GM08714 (cell line): Measurements from ENCODE around the gene NPAS4.
"Not testable (repeated sequence)": the region's sequence is repeated elsewhere in the genome, so short reads cannot be mapped to it uniquely, and the experiment has no call there.

Source experiments
- H3K4me3 ChIP-seq: fragments of 200-500 bp; sonication (Bioruptor generic); 2 replicates; pipeline ENCODE4 v1.5.1; 2014; ENCODE audit warnings: mild to moderate bottlenecking, low read length, inconsistent platforms
- ZNF274 ChIP-seq: IDR thresholded peaks from 2 replicates; pipeline ENCODE4 v1.6.1; 2012; ENCODE audit warnings: mild to moderate bottlenecking, low read depth, low read length

NPAS4 gene

DNA sequence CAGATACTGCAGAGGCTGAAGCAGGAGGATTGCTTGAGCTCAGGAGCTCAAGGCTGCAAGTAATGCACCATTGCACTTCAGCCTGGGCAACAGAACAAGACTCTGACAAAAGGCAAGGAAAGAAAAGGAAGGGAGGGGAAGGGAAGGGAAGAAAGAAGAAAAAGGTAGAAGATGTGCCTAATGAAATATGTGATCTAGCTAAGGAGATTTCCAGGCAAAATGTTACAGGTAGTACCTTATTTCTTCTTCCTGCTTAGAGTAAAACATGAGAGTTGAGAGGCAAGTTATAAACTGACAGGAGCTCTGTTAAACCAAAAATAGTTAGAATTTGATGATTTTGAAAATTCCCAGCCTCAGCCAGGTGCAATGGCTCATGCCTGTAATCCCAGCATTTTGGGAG, 41.2 kb downstream of the NPAS4 start:
- no peak overlapping the region for H3K4me3 ChIP-seq
- TF ChIP-seq ZNF274 = no peak

DNA sequence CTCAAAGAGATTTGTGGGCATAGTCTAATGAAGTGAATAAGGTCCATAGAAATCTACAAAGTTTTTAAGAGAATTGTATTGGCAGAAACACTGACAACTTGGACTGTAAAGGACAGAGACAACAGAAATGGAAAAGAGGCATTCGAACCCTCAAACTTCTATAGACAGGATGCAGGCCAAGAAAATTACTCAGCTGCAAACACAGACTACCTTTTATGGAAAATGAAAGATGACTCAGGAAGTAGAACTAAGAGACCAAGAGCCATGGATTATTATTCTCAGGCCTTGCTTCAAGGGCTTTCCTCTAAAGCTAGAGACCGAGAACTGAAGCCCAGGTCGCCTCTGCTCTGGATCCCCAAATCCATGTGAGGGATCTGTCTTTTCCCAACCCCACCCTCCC, 42.1 kb downstream of the NPAS4 start:
- TF ChIP-seq ZNF274 = no peak
- H3K4me3 ChIP-seq = no peak overlapping the region

DNA sequence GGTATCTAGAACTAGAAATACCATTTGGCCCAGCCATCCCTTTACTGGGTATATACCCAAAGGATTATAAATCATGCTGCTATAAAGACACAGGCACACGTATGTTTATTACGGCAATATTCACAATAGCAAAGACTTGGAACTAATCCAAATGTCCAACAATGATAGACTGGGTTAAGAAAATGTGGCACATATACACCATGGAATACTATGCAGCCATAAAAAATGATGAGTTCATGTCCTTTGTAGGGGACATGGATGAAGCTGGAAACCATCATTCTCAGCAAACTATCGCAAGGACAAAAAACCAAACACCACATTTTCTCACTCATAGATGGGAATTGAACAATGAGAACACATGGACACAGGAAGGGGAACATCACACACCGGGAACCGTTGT, 43.3 kb downstream of the NPAS4 start:
- not testable (repeated sequence) for H3K4me3 ChIP-seq

DNA sequence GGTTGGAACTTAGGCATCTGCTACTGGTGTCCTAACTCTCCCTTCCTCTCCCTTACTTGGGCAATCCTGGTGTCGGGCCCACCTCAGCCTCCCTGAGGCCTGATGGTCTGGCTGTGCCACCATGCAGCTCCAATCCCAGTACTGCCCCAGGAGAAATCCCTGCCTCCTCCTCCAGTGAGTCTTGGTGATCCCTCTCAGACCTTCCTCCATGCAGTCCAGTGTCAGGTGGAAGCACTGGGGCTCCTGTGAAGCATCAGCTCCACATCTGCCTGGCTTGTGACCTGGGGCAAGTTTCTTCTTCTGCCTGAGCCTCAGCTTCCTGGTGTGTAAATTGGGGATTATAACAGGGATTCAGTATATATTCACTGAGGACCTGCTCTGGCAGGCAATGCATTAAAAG, 44.1 kb downstream of the NPAS4 start:
- TF ChIP-seq ZNF274 = no peak
- no peak overlapping the region for H3K4me3 ChIP-seq

DNA sequence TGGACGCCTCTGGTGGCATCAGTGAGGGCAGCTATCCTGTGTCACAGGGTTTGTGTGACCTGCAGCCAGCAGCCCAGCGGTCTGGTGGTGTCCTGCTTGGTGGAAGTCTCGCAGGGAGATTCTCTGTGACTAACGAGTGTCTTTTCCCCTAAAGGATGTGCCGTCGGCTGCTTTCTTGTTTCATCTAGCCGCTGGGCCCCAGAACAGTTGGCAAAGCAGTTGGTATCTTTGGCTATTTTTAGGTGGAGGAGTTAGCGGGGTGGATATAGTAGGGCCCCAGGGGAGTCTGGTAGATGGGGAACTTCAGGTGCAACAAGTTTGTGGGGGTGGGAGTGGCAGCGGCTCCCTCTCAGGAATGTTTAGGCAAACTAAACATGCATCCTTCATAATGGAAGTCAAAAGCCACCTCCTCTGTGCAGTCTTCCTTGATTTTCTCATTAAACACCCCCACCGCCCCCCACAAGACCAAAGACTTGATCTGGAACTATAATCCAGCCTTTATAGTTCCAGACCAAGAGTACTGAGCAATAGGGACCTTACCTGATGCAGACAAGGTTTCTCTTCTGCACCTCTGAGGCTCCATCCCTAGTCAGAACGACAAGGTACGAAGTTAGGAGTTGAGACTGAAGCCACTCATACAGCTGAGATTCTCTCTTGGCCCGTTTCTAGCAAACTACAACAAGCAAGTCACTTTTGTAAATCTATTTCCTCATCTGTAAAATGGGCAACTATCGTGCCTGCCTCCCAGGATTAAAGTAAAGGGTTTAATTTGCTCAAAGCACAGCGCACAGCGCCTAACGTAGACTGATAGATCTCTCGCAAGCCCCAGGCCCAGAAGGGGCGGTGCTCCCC, 44.8 kb downstream of the NPAS4 start:
- no peak overlapping the region; the same call in 1 of the 2 replicates for H3K4me3 ChIP-seq
- TF ChIP-seq ZNF274 = no peak

DNA sequence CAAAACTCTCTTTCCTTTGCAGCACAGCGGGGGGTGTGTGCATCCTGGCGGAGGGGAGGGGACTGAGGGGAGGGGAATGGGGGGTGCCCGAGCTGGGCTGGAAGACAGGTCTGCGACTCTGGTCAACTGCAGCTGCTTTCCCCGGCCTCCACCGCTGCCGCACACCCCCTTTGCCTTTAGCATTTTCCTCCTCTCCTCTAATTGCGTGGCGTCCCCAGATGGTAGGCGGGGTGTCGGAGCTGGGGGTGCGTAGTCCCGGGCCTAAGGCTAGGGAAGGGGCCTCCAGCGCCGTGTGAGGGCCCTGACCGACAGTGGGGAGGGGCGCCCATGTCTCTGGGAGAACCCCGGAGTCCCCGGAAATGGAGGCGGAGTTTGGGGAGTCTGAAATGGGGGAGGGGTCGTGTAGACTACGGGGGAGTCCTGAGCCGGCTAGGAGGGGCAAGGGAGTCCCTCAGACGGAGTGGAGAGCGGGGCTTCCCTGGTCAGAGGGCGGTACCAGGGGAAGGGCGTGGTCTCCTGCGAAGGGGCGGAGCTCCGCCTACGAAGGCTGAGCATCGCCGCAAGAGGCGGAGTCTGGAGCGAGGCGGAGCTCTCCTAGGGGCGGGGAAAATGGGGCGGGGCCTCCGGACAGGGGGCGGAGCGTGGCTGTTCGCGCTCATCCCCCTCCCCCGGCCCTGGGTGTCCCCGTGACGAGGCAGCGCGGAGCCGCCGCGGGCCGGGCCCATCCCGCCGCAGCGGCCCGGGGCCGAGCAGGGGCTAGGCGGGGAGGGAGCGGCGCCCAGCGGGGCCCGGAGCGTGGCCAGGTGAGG, 45.6 kb downstream of the NPAS4 start, which contains the start of gene PELI3:
PELI3 (plus strand) TSS at position 681 of the 809 bp plus-strand sequence. CDS start 1,224 bp downstream, outside the sequence.
- no peak for TF ChIP-seq ZNF274
- peak within 1 kb of the TSS; percentile 64; the same call in 1 of the 2 replicates for H3K4me3 ChIP-seq

DNA sequence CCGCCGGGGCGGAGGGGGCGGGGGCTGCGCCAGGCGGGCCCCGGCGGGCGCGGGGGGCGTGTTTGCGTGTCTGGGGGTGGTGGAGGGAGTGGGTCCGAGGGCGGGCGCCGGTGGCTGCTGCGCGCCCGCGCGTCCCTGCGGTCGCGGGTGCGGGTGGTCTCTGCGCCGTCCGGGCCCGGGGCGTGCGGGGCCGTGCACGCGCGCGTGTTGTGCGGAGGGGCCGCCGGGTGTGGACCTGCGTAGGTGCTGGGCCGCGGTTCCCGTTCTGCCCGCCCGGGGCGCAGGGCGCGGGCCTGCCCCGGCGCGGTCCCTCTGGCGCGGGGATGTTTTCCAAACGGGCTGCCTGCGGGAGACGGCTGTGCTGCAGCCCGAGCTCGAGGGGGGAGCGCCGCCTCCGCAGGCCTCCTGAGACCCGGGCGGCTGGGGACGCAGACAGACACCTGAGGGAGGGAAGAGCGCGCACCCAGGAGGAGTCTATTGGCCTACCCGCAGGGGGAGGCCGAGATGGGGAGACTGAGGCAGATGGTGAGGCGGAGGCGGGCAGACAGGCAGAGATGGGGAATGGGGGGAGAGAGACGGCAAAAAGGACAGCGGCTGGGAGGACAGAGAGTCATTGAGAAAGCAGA, 46.3 kb downstream of the NPAS4 start:
- TF ChIP-seq ZNF274 = no peak
- H3K4me3 ChIP-seq = peak overlapping the region; percentile 64; the same call in 1 of the 2 replicates

DNA sequence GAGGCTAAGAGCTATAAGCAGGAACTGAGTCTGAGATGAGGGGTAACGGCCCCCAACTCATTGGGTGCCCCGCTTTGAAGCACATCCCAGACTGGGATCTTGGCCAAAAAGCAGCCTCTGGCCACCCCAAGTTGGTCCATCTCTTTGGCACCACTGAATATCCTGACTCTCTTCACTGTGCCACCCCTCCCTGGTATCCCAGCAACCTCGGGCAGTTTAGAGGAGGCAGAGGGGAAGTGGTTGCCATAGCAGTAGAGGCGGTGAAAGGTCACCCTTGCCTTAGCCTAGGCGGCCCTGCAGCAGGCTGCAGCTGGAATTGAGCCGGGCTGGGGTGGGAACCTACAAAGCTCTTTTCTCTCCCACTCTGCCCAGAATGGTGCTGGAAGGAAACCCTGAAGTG, 46.9 kb downstream of the NPAS4 start:
- no peak for TF ChIP-seq ZNF274
- H3K4me3 ChIP-seq = peak overlapping the region; percentile 64; the same call in 1 of the 2 replicates

DNA sequence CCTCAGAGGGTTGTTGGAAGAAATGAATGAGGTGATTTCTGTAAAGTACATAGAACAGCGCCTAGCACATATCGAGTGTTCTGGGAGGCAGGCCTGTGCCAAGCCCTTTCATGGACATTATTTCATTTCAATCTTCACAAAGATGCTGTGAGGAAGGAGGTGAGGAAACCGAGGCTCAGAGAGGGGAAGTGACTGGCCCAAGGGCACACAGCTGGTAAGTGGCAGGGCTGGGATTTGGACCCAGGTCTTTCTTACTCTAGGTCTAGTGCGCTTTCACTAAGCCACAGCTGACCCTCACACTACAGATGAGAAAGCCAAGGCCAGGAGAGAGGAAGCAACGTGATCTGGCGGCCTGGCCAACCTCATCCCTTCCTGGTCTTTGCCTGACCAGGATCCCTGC, 47.9 kb downstream of the NPAS4 start:
- H3K4me3 ChIP-seq = no peak overlapping the region
- TF ChIP-seq ZNF274 = no peak

DNA sequence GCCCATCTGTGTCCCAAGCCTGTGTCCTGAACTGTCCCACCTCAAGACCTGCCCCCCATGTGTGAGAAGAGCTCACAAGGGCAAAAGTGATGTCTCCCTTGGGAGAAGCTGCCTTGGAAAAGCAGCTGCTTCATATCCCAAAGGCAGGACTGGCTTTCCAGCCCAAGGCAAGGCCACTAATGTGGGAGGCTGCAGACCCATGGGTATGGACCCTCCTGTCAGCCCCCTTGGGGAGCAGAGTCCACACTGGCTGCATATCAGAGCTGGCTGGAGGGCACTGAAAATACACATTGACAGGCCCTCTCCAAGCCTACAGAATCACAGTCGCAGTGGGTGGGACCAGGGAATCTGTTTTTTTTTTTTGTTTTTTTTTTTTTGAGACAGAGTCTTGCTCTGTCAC, 48.6 kb downstream of the NPAS4 start:
- no peak overlapping the region for H3K4me3 ChIP-seq
- TF ChIP-seq ZNF274 = no peak

DNA sequence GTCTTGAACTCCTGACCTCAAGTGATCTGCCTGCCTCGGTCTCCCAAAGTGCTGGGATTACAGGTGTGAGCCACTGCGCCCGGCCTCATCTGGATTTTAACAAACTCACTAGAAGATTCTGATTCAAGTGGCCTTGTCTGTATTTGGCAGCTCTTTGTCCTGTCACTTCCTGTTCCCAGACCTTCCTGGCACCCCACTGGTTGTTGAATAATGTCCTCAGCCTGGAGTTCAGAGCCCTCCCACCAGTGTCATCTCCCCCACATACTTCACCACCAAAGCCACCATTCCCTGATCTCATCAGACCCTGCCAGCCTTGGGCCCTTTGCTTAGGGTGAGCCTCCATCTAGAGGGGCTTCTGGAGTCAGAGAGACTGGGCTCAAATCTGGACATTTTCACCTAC, 49.2 kb downstream of the NPAS4 start:
- TF ChIP-seq ZNF274 = no peak
- no peak overlapping the region for H3K4me3 ChIP-seq

DNA sequence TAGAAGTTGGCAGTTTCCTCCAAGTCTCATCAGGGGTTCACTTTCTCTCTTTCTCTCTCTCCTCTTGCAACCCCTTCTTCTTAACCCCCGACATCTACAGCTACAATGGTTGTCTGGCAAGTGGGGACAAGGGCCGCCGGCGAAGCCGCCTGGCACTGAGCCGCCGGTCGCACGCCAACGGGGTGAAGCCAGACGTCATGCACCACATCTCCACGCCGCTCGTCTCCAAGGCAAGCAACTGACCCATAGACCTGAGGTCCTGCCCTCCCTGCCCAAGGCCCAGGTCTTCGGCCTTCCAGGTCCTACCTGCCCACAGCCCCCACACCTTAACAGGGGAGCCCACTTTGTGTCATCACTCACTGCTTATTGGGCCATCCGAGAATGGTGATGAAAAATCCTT, 50.3 kb downstream of the NPAS4 start:
- no peak for TF ChIP-seq ZNF274
- no peak overlapping the region for H3K4me3 ChIP-seq

DNA sequence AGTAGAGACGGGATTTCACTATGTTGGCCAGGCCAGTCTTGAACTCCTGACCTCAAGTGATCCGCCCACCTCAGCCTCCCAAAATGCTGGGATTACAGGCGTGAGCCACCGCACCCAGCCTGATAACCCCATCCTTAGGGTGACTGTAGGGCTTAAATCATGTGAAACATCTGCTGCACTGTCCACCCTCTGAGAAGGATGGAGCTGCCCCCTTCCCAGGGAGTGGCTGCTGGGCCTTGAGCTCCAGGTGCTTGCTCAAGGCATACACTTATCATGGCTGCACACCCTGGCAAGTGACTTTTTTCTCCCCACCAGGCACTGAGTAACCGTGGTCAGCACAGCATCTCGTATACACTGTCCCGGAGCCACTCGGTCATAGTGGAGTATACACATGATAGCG, 51.2 kb downstream of the NPAS4 start:
- no peak overlapping the region for H3K4me3 ChIP-seq
- TF ChIP-seq ZNF274 = no peak

DNA sequence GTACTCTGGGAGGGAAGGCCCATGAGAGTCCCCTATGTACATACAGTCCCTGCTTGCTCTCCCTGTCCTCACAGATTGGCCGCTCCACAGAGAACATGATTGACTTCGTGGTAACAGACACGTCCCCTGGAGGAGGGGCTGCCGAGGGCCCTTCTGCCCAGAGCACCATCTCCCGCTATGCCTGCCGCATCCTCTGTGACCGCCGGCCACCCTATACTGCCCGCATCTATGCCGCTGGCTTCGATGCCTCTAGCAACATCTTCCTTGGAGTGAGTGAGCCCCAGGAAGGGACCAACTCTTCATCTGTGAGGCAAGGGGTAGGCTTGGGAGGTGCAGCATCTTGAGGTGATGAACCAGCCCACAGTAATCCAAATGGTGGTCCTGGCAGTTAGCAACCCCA, 52.3 kb downstream of the NPAS4 start:
- TF ChIP-seq ZNF274 = no peak
- no peak overlapping the region for H3K4me3 ChIP-seq
